Muscle layer of duodenum (tissue), 2 donors: ENCODE data around the gene COX6B2.

Source experiments
- H3K27ac ChIP-seq: one replicate; pipeline ENCODE4 v1.7.0; 2013; ENCODE audit warnings: mild to moderate bottlenecking, low read length
- H3K27me3 ChIP-seq: one replicate; pipeline ENCODE4 v1.7.0; 2013; ENCODE audit warnings: low read depth, mild to moderate bottlenecking, control low read depth, low read length
- H3K36me3 ChIP-seq, 2 donors: one replicate each; pipeline ENCODE4 v1.7.0; 2013; ENCODE audit warnings: low read length in 2 of 2, control low read depth in 1 of 2, mild to moderate bottlenecking in 1 of 2; ENCODE audit not compliant: insufficient read depth in 2 of 2, control insufficient read depth in 1 of 2
- H3K4me1 ChIP-seq, 2 donors: one replicate each; pipeline ENCODE4 v1.7.0; 2013; ENCODE audit warnings: low read length in 2 of 2, mild to moderate bottlenecking in 2 of 2, control low read depth in 1 of 2, moderate library complexity in 1 of 2; ENCODE audit not compliant: insufficient read depth in 2 of 2, control insufficient read depth in 1 of 2
- H3K4me3 ChIP-seq, 2 donors: one replicate each; pipeline ENCODE4 v1.7.0; 2013; ENCODE audit warnings: low read length in 2 of 2, low read depth in 1 of 2, mild to moderate bottlenecking in 1 of 2
- H3K9me3 ChIP-seq, 2 donors: one replicate each; pipeline ENCODE4 v1.7.0; 2013; ENCODE audit warnings: low read length in 2 of 2, control low read depth in 1 of 2, mild to moderate bottlenecking in 1 of 2; ENCODE audit not compliant: control insufficient read depth in 1 of 2
- donor health status: healthy.

The COX6B2 gene

GRCh38 chr19:55303477-55303876 is 51.0 kb downstream of the COX6B2 start:
- Histone ChIP-seq H3K27ac (no peak overlapping the region), H3K27me3 (no peaks in the 10 kb centered on the region), H3K36me3 (peaks cover 6 to 46% of the 10 kb centered on the region in 2 donors), H3K4me3 (no peak overlapping the region), H3K4me1 (peaks cover 0 to 10% of the 10 kb centered on the region in 2 donors), H3K9me3 (no peaks in the 10 kb centered on the region)

DNA sequence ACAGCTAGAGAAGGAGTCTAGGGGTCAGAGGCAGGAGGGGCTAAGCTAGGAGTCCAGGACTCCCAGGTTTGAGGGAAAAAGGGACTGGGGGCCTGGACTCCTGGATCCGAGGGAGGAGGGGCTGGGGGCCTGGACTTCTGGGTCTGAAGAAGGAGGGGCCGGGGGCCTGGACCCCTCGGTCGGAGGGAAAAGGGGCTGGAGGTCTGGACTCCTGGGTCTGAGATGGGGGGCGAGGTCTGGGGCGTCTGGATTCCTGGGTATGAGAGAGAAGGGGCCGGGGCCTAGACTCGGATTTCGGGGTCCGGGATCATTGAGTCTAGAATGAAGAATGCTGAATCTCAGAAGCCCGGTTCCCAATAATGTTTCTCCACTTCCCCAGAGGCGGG is 52.2 kb downstream of the COX6B2 start:
- Histone ChIP-seq H3K4me1 (peaks cover 0 to 10% of the 10 kb centered on the region in 2 donors), H3K36me3 (peaks cover 6 to 46% of the 10 kb centered on the region in 2 donors), H3K9me3 (no peaks in the 10 kb centered on the region), H3K4me3 (peak overlapping the region in 1 of 2 donors; percentile 48), H3K27ac (no peak overlapping the region), H3K27me3 (no peaks in the 10 kb centered on the region)

DNA sequence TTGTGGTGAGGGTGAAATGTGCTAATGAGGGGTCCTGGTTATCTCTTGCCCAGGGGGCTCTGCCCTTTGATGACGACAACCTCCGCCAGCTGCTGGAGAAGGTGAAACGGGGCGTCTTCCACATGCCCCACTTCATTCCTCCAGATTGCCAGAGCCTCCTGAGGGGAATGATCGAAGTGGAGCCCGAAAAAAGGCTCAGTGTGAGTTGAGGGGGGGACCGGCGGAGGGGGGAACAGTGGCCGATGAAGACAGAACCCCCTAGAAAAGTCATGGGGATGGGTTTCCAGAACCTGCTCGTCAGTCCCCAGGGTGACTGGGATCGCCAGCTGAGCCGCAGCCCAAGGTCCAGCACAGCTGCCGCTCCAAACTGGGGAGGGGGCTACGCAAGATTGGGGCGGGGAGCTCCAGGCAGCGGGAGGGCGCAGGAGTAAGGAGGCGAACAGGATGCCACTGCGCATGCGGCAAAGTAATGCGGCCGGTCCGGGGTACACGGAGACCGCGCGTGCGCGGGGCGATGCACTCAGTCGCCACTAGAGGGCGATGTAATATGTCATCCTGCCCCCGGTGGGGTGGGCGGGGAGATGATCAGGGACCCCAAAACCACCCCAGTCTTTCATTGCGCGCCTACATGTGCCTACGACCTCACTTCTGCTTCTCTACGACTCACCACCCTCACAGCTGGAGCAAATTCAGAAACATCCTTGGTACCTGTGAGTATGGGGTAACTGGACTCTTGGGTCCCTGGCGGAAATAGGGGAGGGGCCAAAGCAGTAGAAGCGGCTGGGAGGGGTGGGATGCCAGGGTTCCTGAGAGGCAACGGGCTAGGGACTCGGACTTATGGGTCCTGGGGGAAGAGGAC is 52.8 kb downstream of the COX6B2 start:
- Histone ChIP-seq H3K27ac (no peak overlapping the region), H3K36me3 (peaks cover 6 to 42% of the 10 kb centered on the region in 2 donors), H3K27me3 (no peaks in the 10 kb centered on the region), H3K4me3 (peak overlapping the region in 1 of 2 donors; percentile 48), H3K9me3 (no peaks in the 10 kb centered on the region), H3K4me1 (peaks cover 0 to 10% of the 10 kb centered on the region in 2 donors)

DNA sequence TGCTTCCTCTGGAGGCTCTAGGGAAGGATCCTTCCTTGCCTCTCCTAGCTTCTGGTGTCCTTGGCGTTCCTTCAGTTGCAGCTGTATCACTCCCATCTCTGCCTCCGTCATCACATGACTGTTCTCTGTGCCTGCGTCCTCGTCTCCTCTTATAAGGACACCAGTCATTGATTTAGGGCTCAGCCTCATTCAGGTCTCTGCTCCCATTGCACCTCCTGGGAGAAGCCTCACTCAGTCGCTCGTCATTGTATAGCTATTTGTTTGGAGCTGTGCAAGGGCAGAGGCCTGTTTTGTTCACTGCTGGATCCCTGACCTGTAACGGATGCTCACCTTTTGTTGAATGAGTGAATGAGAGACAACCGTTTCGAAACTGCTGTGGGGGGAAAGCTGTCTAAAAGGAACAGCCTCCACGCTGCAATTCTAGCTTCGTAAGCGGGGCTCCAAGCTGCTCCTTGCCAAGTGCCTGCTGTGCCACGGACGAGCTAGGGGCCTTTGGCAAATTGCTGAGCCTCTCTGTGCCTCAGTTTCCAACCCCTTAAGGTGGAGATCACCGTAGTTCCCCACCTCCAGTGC is 53.5 kb downstream of the COX6B2 start:
- Histone ChIP-seq H3K36me3 (peaks cover 6 to 39% of the 10 kb centered on the region in 2 donors), H3K4me1 (peaks cover 0 to 10% of the 10 kb centered on the region in 2 donors), H3K27ac (no peak overlapping the region), H3K9me3 (no peaks in the 10 kb centered on the region), H3K27me3 (no peaks in the 10 kb centered on the region), H3K4me3 (no peak overlapping the region)

DNA sequence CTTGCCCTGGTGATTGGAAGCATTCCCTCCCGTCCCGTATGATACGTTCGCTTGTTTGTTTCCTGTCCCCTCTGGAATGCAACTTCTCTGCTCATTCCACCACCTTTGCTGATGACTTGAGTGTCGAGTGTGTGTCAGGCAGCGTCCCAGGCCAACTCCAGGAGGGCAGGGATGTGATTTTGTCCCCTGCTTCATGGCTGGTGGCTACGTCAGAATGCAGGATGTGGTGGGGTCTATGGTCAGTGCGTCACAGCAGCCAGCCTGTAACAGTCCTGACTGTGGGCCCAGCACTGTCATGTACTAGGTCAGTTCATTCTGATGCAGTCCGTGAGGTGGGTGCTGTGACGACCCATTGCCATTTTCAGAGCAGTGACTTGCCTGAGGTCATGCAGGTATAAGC is 54.5 kb downstream of the COX6B2 start:
- Histone ChIP-seq H3K9me3 (no peaks in the 10 kb centered on the region), H3K27ac (no peak overlapping the region), H3K36me3 (peaks cover 6 to 38% of the 10 kb centered on the region in 2 donors), H3K4me3 (no peak overlapping the region), H3K27me3 (no peaks in the 10 kb centered on the region), H3K4me1 (peaks cover 0 to 10% of the 10 kb centered on the region in 2 donors)
